Liver (tissue), 9 donors: ENCODE measurements around the gene SNRNP48. TPM values are rescaled to one million over a fixed set of nuclear protein-coding genes. Genes with fewer than 3 reads are reported as not detected.

Experiments used
- DNase-seq: peaks from one replicate; pipeline ENCODE4 v3.0.0-alpha.2; 2017; ENCODE audit warnings: low spot score
- H3K27ac ChIP-seq, 2 donors: one replicate each; pipeline ENCODE4 v1.7.0; 2013; ENCODE audit warnings: inconsistent platforms in 2 of 2, low read length in 2 of 2, control low read depth in 1 of 2, low read depth in 1 of 2, mild to moderate bottlenecking in 1 of 2
- H3K27me3 ChIP-seq, 4 donors: one replicate each; pipeline versions ENCODE4 v1.6.1 to v1.7.0; 2013; ENCODE audit warnings: low read length in 3 of 4, inconsistent platforms in 1 of 4, mild to moderate bottlenecking in 1 of 4, moderate library complexity in 1 of 4; ENCODE audit not compliant: control insufficient read depth in 4 of 4, insufficient read depth in 4 of 4
- H3K36me3 ChIP-seq, 4 donors: one replicate each; pipeline versions ENCODE4 v1.6.1 to v1.7.0; 2013; ENCODE audit warnings: low read length in 3 of 4, mild to moderate bottlenecking in 3 of 4, low read depth in 1 of 4, moderate library complexity in 1 of 4; ENCODE audit not compliant: control insufficient read depth in 4 of 4, insufficient read depth in 3 of 4
- H3K4me1 ChIP-seq, 4 donors: one replicate each; pipeline versions ENCODE4 v1.6.1 to v1.7.0; 2013; ENCODE audit warnings: low read length in 3 of 4, mild to moderate bottlenecking in 3 of 4, moderate library complexity in 1 of 4; ENCODE audit not compliant: control insufficient read depth in 4 of 4, insufficient read depth in 4 of 4
- H3K4me3 ChIP-seq, 3 donors: one replicate each; pipeline versions ENCODE4 v1.6.1 to v1.7.0; 2013; ENCODE audit warnings: low read length in 3 of 3, control low read depth in 1 of 3, low read depth in 1 of 3, mild to moderate bottlenecking in 1 of 3
- H3K9ac ChIP-seq, 2 donors: one replicate each; pipeline ENCODE4 v1.7.0; 2013; ENCODE audit warnings: low read length in 2 of 2, mild to moderate bottlenecking in 2 of 2, moderate library complexity in 2 of 2, control low read depth in 1 of 2, low read depth in 1 of 2
- H3K9me3 ChIP-seq, 4 donors: one replicate each; pipeline versions ENCODE4 v1.6.1 to v1.7.0; 2013; ENCODE audit warnings: low read length in 3 of 4; ENCODE audit not compliant: control insufficient read depth in 4 of 4
- FOXA1 ChIP-seq: IDR thresholded peaks from 2 replicates; pipeline ENCODE4 v1.6.1; 2016; ENCODE audit warnings: antibody characterized with exemption
- FOXA2 ChIP-seq: IDR thresholded peaks from 2 replicates; pipeline ENCODE4 v1.6.1; 2016; ENCODE audit warnings: antibody characterized with exemption
- GABPA ChIP-seq, 2 donors: IDR thresholded peaks in 1 of 2; conservative IDR thresholded peaks in 1 of 2; 2 replicates each; pipeline ENCODE4 v1.6.1; 2016; ENCODE audit warnings: antibody characterized with exemption in 2 of 2, mild to moderate bottlenecking in 1 of 2, moderate library complexity in 1 of 2
- HNF4A ChIP-seq, 2 donors: conservative IDR thresholded peaks; 2 replicates each; pipeline ENCODE4 v1.6.1; 2016; ENCODE audit warnings: antibody characterized with exemption in 2 of 2, mild to moderate bottlenecking in 2 of 2
- HNF4G ChIP-seq: IDR thresholded peaks from 2 replicates; pipeline ENCODE4 v1.6.1; 2016; ENCODE audit warnings: antibody characterized with exemption
- JUND ChIP-seq, 2 donors: IDR thresholded peaks; 2 replicates each; pipeline ENCODE4 v1.6.1; 2016; ENCODE audit warnings: antibody characterized with exemption in 2 of 2
- NR2F2 ChIP-seq: IDR thresholded peaks from 2 replicates; pipeline ENCODE4 v1.6.1; 2016; ENCODE audit warnings: antibody characterized with exemption
- RXRA ChIP-seq, 2 donors: IDR thresholded peaks; 2 replicates each; pipeline ENCODE4 v1.6.1; 2017 to 2018; ENCODE audit warnings: antibody characterized with exemption in 2 of 2, mild to moderate bottlenecking in 1 of 2
- SP1 ChIP-seq: IDR thresholded peaks from 2 replicates; pipeline ENCODE4 v1.6.1; 2018; ENCODE audit warnings: antibody characterized with exemption, mild to moderate bottlenecking
- YY1 ChIP-seq: IDR thresholded peaks from 2 replicates; pipeline ENCODE4 v1.6.1; 2016; ENCODE audit warnings: antibody characterized with exemption, mild to moderate bottlenecking
- WGBS: extraction: QIAGEN DNeasy Blood & Tissue Kit; methylation state at CpG from one replicate; pipeline ENCODE4 v1.1.7; 2013; 5-methylcytosine and 5-hydroxymethylcytosine counted together
- polyA plus RNA-seq, 2 donors: library from polyadenylated mRNA; stranded (reverse) in 1 of 2; unstranded in 1 of 2; fragments of 200-250 nt in 1 of 2; fragments of >200 nt in 1 of 2; fragmentation: Nextera tagmentation in 1 of 2; extraction: Ambion mirVana in 1 of 2; gene quantifications; one replicate each; pipeline versions ENCODE4 v1.2.1 to v1.2.3, GENCODE V29; 2013 to 2015
- total RNA-seq, 2 donors: library from RNA; depleted of rRNA; stranded (reverse); fragments of >200 nt; gene quantifications; one replicate each; pipeline ENCODE4 v1.2.3, GENCODE V29; 2014
- TF ChIP-seq, protein P1 (sequence below): IDR thresholded peaks from 2 replicates; pipeline ENCODE4 v1.6.1; 2016; ENCODE audit warnings: antibody characterized with exemption, mild to moderate bottlenecking
- TF ChIP-seq, protein P2 (sequence below): IDR thresholded peaks from 2 replicates; pipeline ENCODE4 v1.6.1; 2016; ENCODE audit warnings: antibody characterized with exemption
- TF ChIP-seq, protein P3 (sequence below): IDR thresholded peaks from 2 replicates; pipeline ENCODE4 v1.6.1; 2016; ENCODE audit warnings: antibody characterized with exemption
- TF ChIP-seq, protein P4 (sequence below): IDR thresholded peaks from 2 replicates; pipeline ENCODE4 v1.6.1; 2016; ENCODE audit warnings: antibody characterized with exemption
- donor health status: healthy.
- donor health status: healthy.
- donor health status: healthy.
- donor health status: healthy.
- donor health status: healthy.

The SNRNP48 gene
- total and polyA plus RNA-seq, 4 donors, result 5.0 to 9.7 (median 8.4) TPM

DNA sequence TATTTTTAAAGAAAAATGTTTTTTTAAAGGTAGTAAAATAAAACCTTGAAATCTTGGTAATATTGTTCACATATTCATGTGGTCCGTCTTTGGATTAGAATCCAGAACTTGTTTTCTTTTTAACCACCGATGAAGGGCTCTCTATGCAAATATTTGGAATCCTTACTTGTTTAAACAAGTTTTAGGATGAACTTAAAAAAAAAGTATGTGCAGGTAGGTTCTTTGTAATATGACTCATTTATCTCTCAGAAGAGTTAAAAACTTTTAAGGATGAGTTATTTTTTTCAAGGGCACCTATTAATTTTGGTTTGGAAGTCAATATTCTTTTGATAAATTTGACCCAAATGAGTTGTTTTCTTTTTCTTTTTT, 39.6 kb upstream of the SNRNP48 start:
- DNase-seq, result no peak
- Histone ChIP-seq H3K9ac (no peak overlapping the region), H3K27ac (peak overlapping the region; percentile 16 to 38), H3K4me3 (no peak overlapping the region), H3K9me3 (no peaks in the 10 kb centered on the region), H3K27me3 (no peaks in the 10 kb centered on the region), H3K36me3 (no peaks in the 10 kb centered on the region), H3K4me1 (peaks cover 12 to 54% (median 28%) of the 10 kb centered on the region in 4 donors)
- TF ChIP-seq HNF4G (no peak), HNF4A (conservative IDR thresholded peaks at IDR 0.05) (peak in 1 of 2 donors; percentile 48), JUND (IDR thresholded peaks at IDR 0.05) (peak in 1 of 2 donors; percentile 26), FOXA2 (peak; percentile 26), NR2F2 (no peak), FOXA1 (peak; percentile 25), RXRA (IDR thresholded peaks at IDR 0.05) (peak in 1 of 2 donors; percentile 32), YY1 (peak; percentile 22)
- TF ChIP-seq, protein P1, sequence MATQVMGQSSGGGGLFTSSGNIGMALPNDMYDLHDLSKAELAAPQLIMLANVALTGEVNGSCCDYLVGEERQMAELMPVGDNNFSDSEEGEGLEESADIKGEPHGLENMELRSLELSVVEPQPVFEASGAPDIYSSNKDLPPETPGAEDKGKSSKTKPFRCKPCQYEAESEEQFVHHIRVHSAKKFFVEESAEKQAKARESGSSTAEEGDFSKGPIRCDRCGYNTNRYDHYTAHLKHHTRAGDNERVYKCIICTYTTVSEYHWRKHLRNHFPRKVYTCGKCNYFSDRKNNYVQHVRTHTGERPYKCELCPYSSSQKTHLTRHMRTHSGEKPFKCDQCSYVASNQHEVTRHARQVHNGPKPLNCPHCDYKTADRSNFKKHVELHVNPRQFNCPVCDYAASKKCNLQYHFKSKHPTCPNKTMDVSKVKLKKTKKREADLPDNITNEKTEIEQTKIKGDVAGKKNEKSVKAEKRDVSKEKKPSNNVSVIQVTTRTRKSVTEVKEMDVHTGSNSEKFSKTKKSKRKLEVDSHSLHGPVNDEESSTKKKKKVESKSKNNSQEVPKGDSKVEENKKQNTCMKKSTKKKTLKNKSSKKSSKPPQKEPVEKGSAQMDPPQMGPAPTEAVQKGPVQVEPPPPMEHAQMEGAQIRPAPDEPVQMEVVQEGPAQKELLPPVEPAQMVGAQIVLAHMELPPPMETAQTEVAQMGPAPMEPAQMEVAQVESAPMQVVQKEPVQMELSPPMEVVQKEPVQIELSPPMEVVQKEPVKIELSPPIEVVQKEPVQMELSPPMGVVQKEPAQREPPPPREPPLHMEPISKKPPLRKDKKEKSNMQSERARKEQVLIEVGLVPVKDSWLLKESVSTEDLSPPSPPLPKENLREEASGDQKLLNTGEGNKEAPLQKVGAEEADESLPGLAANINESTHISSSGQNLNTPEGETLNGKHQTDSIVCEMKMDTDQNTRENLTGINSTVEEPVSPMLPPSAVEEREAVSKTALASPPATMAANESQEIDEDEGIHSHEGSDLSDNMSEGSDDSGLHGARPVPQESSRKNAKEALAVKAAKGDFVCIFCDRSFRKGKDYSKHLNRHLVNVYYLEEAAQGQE, result no peak
- TF ChIP-seq, protein P2, sequence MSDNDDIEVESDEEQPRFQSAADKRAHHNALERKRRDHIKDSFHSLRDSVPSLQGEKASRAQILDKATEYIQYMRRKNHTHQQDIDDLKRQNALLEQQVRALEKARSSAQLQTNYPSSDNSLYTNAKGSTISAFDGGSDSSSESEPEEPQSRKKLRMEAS, result peak; percentile 34
- 22% methylated on average over 2 of the region's 2 CpGs for WGBS

DNA sequence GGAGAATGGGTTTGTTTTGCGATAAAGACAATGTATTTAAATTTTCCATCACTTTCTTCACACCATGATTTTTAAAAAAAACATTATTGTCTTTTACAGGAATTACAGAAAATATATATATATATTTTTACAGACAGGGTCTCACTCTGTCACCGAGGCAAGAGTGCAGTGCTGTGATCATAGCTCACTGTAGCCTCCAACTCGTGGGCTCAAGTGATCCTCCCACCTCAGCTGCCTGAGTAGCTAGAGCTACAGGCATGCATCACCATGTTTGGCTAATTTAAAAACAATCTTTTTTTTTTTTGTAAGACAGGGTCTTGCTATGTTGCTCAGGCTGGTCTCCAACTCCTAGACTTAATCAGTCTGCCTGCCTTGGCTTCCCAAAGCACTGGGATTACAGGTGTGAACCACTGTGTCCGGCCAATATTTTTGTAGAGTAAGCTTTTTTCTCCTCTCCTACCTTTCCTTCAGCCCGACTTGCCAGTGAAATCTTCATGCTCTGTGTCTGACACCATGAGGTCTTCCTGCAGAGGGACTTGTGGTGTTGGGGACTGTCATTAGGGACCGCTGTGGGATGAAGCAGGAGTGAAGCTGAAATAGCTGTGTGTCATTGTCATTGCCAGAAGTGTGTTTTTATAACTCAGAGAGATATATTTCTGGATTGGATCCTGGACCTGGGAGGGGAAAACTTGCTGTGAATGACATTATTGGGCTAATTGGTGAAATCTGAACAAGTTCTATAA, 35.3 kb upstream of the SNRNP48 start:
- TF ChIP-seq NR2F2 (no peak), GABPA (IDR thresholded peaks at IDR 0.05 in 1 of 2, conservative IDR thresholded peaks at IDR 0.05 in 1 of 2) (no peak), SP1 (no peak), JUND (IDR thresholded peaks at IDR 0.05) (no peak), RXRA (IDR thresholded peaks at IDR 0.05) (no peak), FOXA1 (no peak), FOXA2 (no peak), YY1 (no peak)
- TF ChIP-seq, protein P3, sequence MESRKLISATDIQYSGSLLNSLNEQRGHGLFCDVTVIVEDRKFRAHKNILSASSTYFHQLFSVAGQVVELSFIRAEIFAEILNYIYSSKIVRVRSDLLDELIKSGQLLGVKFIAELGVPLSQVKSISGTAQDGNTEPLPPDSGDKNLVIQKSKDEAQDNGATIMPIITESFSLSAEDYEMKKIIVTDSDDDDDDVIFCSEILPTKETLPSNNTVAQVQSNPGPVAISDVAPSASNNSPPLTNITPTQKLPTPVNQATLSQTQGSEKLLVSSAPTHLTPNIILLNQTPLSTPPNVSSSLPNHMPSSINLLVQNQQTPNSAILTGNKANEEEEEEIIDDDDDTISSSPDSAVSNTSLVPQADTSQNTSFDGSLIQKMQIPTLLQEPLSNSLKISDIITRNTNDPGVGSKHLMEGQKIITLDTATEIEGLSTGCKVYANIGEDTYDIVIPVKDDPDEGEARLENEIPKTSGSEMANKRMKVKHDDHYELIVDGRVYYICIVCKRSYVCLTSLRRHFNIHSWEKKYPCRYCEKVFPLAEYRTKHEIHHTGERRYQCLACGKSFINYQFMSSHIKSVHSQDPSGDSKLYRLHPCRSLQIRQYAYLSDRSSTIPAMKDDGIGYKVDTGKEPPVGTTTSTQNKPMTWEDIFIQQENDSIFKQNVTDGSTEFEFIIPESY, result no peak
- TF ChIP-seq, protein P4, sequence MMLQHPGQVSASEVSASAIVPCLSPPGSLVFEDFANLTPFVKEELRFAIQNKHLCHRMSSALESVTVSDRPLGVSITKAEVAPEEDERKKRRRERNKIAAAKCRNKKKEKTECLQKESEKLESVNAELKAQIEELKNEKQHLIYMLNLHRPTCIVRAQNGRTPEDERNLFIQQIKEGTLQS, result no peak
- no peak for DNase-seq
- Histone ChIP-seq H3K36me3 (peaks cover 0 to 7% (median 6%) of the 10 kb centered on the region in 4 donors), H3K9me3 (no peaks in the 10 kb centered on the region), H3K4me3 (no peak overlapping the region), H3K4me1 (peaks cover 10 to 28% (median 20%) of the 10 kb centered on the region in 4 donors), H3K9ac (no peak overlapping the region), H3K27ac (no peak overlapping the region), H3K27me3 (no peaks in the 10 kb centered on the region)
- 81% methylated on average over 6 of the region's 6 CpGs for WGBS
